ENCODE measurements around the gene PDK4.
"Not testable (repeated sequence)": the region's sequence is repeated elsewhere in the genome, so short reads cannot be mapped to it uniquely, and the experiment has no call there.

PDK4 gene

DNA sequence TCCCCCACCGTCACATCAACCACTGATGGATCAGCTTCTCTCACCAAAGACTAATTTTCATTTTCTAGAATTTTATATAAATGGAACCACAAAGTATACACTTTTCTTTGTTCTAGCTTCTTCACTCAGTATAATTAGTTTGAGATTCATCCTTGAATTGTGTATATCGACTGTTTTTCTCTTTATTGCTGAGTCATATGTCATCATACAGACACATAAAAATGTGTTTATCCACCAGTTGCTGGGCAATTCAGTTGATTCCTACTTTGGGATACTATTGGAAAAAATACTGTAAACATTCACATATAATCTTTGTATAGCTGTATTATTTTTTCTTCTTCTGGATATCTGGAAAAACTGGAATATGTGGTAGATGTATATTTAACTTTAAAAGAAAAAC lies 26.6 kb downstream of the PDK4 start:
- no peak for DNase-seq (ENCODE audit: extremely low spot score)
- CTCF ChIA-PET: interaction anchor here (1.2 to 1.3 kb wide), 2 partner anchors 12 to 125 kb away, joined by 3 to 4 read pairs; no protein-coding TSS in a partner anchor
- POLR2A ChIA-PET: no interaction called here
- TF ChIP-seq, protein P1, sequence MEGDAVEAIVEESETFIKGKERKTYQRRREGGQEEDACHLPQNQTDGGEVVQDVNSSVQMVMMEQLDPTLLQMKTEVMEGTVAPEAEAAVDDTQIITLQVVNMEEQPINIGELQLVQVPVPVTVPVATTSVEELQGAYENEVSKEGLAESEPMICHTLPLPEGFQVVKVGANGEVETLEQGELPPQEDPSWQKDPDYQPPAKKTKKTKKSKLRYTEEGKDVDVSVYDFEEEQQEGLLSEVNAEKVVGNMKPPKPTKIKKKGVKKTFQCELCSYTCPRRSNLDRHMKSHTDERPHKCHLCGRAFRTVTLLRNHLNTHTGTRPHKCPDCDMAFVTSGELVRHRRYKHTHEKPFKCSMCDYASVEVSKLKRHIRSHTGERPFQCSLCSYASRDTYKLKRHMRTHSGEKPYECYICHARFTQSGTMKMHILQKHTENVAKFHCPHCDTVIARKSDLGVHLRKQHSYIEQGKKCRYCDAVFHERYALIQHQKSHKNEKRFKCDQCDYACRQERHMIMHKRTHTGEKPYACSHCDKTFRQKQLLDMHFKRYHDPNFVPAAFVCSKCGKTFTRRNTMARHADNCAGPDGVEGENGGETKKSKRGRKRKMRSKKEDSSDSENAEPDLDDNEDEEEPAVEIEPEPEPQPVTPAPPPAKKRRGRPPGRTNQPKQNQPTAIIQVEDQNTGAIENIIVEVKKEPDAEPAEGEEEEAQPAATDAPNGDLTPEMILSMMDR (IDR thresholded peaks at IDR 0.05; ENCODE audit: control extremely low read depth, extremely low read depth, low read depth, missing control alignments): no peak

DNA sequence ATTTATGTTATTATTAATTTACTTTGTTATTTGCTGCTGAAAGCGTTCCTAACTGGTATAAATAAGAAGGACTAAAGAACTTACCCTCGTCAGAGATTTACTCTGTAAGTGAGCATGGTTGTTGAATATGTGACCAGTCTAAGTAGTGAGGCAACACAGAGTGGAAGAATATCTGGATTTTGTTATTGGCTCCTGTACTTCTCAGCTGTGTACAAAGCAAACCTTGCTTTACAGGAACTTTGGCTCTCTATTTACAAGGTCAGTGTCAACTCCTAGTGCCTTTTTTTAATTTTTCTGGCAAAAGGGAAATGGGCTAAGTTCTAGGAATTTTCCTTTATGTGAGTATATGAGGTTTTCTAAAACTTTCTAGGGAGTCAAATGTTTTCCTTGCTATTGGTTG lies 35.6 kb downstream of the PDK4 start:
- ChIA-PET CTCF (no interaction called here), POLR2A (no interaction called here)
- TF ChIP-seq, protein P1 (IDR thresholded peaks at IDR 0.05; ENCODE audit: control extremely low read depth, extremely low read depth, low read depth, missing control alignments): no peak
- DNase-seq (ENCODE audit: extremely low spot score): no peak

DNA sequence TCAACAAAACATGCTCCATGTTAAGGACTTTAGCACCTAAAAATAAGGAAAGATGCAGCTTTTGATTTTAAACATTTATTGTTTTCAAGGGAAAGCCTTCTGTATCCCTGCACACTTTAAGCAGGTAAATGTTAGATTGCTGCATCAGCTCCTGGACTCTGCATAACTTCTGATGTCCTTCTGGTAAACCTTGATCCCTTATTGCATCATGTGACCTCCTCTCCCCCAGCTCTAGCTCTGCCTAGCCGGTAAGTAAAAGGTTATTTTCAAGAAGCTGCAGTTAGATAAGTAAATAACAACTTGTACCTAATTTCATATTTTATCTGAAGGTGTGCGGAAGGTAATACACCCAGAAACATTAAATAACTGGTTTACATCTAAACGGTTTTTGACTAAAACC lies 37.5 kb downstream of the PDK4 start:
- DNase-seq (ENCODE audit: extremely low spot score): no peak
- TF ChIP-seq, protein P1 (IDR thresholded peaks at IDR 0.05; ENCODE audit: control extremely low read depth, extremely low read depth, low read depth, missing control alignments): no peak
- CTCF ChIA-PET: interaction anchor here (2.5 kb wide), 1 partner anchor 14 kb away, joined by 8 read pairs; no protein-coding TSS in a partner anchor
- POLR2A ChIA-PET: no interaction called here

DNA sequence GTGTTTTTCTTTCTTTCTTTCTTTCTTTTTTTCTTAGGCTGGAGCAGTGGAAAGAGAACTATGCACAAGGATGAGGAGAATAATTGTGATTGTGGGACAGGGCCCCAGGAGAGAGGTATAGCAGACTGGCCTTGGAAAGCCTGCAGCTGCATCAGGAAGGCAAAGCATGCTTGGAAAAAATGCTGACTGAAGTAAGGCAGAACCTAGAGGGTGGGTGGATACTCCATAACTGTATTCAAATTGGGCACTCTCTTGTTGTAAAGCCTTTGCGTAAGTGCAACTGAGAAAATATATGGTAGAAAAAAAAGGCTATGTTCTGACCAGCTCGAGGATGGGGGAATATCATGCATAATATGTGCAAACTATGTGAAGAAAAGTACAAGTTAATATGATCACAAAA lies 39.5 kb downstream of the PDK4 start:
- ChIA-PET CTCF (interaction anchor here (1.3 to 2.5 kb wide), 5 partner anchors 12 to 46 kb away, joined by 3 to 8 read pairs (median 5); no protein-coding TSS in a partner anchor), POLR2A (no interaction called here)
- TF ChIP-seq, protein P1 (IDR thresholded peaks at IDR 0.05; ENCODE audit: control extremely low read depth, extremely low read depth, low read depth, missing control alignments): no peak

DNA sequence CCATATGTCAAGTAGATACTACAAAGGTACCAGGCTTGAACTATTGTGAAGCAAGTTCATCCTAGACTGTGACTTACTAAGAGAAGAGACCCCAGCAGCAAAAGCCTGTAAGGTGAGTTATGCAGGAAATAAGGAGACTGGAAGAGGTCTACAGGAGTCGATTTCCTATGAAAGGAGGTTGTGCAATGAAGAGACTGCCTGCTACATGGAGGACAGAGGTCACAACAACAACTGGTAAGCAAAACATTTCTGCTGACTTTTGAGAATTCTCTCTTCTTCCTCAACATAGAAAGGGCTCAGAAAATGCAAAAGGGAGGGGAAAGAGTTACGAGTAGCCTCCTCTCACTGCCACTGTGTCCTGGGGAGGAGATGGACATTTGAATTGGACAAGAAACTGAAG lies 42.4 kb downstream of the PDK4 start:
- POLR2A ChIA-PET: no interaction called here
- TF ChIP-seq, protein P1 (IDR thresholded peaks at IDR 0.05; ENCODE audit: control extremely low read depth, extremely low read depth, low read depth, missing control alignments): no peak
- CTCF ChIA-PET: no interaction called here
- DNase-seq (ENCODE audit: extremely low spot score): no peak

More for the DNA sequence above, 39.5 kb downstream of the PDK4 start:
- DNase-seq (ENCODE audit: extremely low spot score): no peak

DNA sequence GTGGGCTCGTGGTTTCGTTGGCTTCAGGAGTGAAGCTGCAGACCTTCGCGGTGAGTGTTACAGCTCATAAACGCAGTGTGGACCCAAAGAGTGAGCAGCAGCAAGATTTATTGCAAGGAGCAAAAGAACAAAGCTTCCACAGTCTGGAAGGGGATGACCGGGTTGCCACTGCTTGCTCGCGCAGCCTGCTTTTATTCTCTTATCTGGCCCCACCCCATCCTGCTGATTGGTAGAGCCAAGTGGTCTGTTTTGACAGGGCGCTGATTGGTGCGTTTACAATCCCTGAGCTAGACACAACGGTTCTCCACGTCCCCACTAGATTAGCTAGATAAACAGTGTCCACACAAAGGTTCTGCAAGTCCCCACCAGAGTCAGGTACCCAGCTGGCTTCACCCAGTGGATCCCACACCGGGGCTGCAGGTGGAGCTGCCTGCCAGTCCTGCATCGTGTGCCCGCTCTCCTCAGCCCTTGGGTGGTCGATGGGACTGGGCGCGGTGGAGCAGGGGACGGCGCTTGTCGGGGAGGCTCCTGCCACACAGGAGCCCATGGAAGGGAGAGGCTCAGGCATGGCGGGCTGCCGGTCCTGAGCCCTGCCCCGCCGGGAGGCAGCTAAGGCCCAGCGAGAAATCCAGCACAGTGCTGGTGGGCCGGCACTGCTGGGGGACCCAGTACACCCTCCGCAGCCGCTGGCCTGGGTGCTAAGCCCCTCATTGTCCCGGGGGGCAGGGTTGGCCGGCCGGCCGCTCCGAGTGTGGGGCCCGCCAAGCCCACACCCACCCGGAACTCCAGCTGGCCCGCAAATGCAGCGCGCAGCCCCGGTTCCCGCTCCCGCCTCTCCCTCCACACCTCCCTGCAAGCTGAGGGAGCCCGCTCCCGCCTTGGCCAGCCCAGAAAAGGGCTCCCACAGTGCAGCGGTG lies 44.0 kb downstream of the PDK4 start:
- CTCF ChIA-PET: interaction anchor here (0.8 to 1.9 kb wide), 2 partner anchors 13 to 142 kb away, joined by 3 to 4 read pairs; no protein-coding TSS in a partner anchor
- DNase-seq (ENCODE audit: extremely low spot score); POLR2A ChIA-PET: not testable (repeated sequence)

DNA sequence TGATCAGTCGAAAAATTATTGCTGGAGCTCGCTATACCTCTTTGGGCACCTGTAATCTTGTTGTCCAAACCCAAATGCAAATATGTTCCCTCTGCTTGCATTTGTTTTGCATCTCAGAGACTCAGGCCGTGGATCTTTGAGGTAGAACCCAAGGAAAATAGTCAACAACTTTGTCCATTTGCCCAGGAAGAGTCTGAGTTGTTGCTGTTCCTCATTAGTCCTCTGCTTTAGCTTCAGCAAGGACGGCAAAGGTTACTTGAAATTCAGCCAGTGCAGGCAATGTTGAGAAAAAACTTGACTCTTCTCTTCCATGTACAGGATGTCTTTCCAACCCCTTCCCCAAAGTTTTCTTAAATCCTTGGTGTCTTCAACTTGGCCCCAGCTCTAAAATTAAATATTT lies 45.8 kb downstream of the PDK4 start:
- TF ChIP-seq, protein P1 (IDR thresholded peaks at IDR 0.05; ENCODE audit: control extremely low read depth, extremely low read depth, low read depth, missing control alignments): no peak
- ChIA-PET POLR2A (no interaction called here), CTCF (interaction anchor here (1.3 to 1.9 kb wide), 3 partner anchors 15 to 141 kb away, joined by 3 to 4 read pairs (median 3); no protein-coding TSS in a partner anchor)
- DNase-seq (ENCODE audit: extremely low spot score): no peak

Data from GM10248 (cell line).